NB4 (cell line): ENCODE results near the gene COL21A1.

ENCODE experiments used
- MAX ChIP-seq: IDR thresholded peaks from 2 replicates; pipeline ENCODE4 v1.6.1; 2011; ENCODE audit warnings: low read depth, low read length
- MYC ChIP-seq: IDR thresholded peaks from 2 replicates; pipeline ENCODE4 v1.6.1; 2011; ENCODE audit warnings: low read depth, low read length
- POLR2A ChIP-seq: IDR thresholded peaks from 2 replicates; pipeline ENCODE4 v1.6.1; 2011; ENCODE audit warnings: mild to moderate bottlenecking; ENCODE audit not compliant: insufficient read length; ENCODE audit errors: extremely low read depth
- TF ChIP-seq, protein P1 (sequence below): IDR thresholded peaks from one replicate; pipeline ENCODE4 v1.5.1; 2012; ENCODE audit warnings: low read depth, low read length

- TF ChIP-seq, protein P1, sequence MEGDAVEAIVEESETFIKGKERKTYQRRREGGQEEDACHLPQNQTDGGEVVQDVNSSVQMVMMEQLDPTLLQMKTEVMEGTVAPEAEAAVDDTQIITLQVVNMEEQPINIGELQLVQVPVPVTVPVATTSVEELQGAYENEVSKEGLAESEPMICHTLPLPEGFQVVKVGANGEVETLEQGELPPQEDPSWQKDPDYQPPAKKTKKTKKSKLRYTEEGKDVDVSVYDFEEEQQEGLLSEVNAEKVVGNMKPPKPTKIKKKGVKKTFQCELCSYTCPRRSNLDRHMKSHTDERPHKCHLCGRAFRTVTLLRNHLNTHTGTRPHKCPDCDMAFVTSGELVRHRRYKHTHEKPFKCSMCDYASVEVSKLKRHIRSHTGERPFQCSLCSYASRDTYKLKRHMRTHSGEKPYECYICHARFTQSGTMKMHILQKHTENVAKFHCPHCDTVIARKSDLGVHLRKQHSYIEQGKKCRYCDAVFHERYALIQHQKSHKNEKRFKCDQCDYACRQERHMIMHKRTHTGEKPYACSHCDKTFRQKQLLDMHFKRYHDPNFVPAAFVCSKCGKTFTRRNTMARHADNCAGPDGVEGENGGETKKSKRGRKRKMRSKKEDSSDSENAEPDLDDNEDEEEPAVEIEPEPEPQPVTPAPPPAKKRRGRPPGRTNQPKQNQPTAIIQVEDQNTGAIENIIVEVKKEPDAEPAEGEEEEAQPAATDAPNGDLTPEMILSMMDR = no peak
- TF ChIP-seq POLR2A (no peak), MAX (no peak), MYC (no peak)
Measured at GRCh38 chr6:56223995-56224394, 23.4 kb downstream of the COL21A1 start.
